VCaP (cell line): ENCODE data around the gene NPFF.

ENCODE experiments used
- H3K27ac ChIP-seq: fragments of 450-650 bp; 2 replicates; pipeline ENCODE4 v1.5.1; 2017
- CTCF ChIP-seq: fragments of 450-650 bp; conservative IDR thresholded peaks from 2 replicates; pipeline ENCODE4 v1.5.1; 2017; ENCODE audit warnings: mild to moderate bottlenecking, moderate library complexity

The NPFF gene

DNA sequence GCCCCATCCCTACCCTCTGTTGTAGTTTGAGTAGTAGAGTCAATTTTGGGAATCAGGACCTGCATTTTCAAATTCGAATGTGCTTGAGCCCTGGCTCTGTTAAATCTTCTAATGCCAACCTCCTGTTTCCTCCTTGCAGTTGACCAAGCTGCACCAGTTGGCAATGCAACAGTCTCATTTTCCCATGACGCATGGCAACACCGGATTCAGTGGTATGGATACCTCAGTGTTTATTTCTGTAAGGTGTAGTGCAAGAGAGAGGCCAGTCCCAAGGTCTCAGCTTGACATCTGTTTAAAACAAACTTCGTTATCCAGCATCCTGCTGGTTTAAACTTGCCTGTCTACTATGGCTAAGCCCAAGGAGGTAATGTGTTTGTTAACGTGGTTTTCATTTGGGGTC lies 40.2 kb downstream of the NPFF start:
- TF ChIP-seq CTCF: no peak
- H3K27ac ChIP-seq: peak overlapping the region; percentile 80; the same call in 1 of the 2 replicates

- no peak for TF ChIP-seq CTCF
- peak overlapping the region; percentile 80; the same call in 1 of the 2 replicates for H3K27ac ChIP-seq
Measured at GRCh38 chr12:53466640-53467039, 40.6 kb downstream of the NPFF start.

- TF ChIP-seq CTCF: no peak
Measured at GRCh38 chr12:53465679-53466078, 41.6 kb downstream of the NPFF start.

DNA sequence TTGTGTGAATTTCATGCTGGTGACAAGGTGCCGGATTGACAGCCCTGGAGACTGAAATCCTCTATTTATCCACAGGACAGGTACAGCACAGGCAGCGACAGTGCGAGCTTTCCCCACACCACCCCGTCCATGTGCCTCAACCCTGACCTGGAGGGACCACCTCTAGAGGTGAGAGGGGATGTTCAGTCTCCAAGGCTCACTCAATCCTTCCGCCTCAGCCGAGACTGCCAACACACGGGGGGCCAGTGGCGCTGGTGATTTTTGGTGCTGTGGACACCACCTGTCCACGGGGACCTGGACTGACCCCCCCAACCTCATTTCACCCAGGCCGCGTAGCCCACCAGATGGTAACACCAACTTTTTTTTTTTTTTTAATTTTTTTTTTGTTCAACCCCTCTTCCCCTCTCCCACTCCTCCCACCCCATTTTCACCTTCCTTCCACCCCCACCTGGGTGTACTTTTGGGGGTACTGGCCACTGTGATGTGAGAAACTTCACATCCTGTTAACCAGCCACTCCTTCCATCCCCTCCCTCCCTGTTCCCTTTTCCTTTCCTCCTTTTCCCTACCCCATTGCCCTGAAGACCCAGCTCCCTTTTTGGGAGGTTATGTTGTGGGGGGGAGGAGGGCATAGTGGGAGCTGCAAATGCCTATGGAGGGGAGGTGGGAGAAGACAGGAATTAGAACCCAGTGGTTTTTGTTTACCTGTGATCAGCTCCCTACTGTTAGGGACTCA lies 42.4 kb downstream of the NPFF start:
- H3K27ac ChIP-seq: peak overlapping the region; percentile 23; the same call in 1 of the 2 replicates
- TF ChIP-seq CTCF: no peak

More at GRCh38 chr12:53465679-53466078, 41.6 kb downstream of the NPFF start:
- peak overlapping the region; percentile 80; the same call in 1 of the 2 replicates for H3K27ac ChIP-seq

DNA sequence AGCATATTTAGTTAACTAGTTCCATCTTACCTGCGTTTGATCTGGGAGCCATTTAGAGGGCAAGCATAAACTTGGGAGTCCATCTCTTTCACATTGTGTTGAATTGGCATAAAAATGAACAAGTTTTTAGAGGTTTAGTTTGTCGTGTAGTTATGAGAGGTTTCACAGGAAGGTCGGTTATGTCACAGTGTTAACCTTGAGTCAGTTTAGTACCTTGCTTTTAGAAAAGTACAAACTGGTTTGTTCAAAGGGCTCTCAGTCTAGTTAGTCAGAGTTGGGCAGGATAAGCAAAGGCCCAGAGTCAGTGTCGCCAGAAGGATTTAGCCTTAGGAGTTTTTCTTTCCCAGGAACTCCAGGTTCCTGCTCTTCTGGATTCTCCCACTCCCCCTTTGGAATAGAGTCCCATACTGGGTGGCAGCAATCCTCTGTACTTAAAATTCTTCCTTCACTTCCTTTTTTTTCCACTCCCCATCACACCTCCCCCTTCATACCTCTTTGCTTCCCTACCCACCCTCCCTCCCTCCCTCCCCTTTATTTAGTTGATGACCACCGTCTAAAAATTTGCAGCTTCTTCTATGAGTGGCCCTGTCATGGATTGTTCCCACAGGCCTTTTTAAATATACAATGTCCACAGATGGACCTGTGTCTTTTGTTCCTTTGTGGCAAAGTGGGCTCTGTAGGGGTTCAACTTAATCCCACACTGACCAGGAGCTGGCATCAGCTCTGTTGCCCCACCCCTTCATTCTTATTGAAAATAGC lies 43.3 kb downstream of the NPFF start:
- H3K27ac ChIP-seq: peak overlapping the region; percentile 3; the same call in 1 of the 2 replicates
- TF ChIP-seq CTCF: no peak

DNA sequence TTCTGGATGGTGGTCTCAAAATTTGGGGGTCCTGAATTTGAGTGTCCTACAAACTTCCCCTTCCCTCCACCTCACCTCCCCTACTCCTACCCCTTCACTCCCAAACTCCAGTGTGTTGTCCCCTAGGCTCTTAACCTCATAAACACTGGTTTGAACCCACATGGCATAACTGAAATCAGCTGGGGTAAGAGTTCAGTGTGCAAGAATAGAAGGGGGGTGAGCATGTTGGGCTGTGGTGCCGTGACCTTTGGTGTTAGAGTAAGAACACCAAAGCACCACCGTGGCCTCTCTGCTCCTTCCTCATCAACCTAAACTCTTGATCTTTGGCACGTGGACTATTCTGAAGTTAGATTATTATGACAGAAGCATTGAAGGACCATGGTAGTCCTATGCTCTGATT lies 44.3 kb downstream of the NPFF start:
- H3K27ac ChIP-seq: peak overlapping the region; percentile 3; the same call in 1 of the 2 replicates
- TF ChIP-seq CTCF: no peak

DNA sequence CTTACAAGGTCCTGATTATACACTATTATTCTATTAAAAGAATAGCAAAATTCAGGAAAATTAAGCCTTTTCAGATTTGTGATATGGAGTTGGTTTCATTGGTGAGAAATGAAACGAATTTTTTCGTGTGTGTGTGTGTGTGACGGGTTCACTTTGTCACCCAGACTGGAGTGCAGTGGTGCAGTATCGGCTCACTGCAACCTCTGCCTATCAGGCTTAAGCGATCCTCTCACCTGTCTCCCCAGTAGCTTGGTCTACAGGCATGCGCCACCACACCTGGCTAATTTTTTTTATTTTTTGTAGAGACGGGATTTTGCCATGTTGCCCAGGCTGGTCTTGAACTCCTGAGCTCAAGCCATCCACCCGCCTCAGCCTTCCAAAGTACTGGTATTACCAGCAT lies 45.7 kb downstream of the NPFF start:
- 0 out of 2 replicates have a peak overlapping the region, but pooled peaks have one; percentile 0 for H3K27ac ChIP-seq
- TF ChIP-seq CTCF: no peak
